ENCODE measurements around the gene IKBKG.
"Not testable (repeated sequence)": the region's sequence is repeated elsewhere in the genome, so short reads cannot be mapped to it uniquely, and the experiment has no call there.

The IKBKG gene

GRCh38 chrX:154547245-154548027, at the start of gene IKBKG:
TSS of gene IKBKG (plus strand) at chrX:154547620. CDS start at chrX:154552003, 4,383 bp downstream.
- peak; percentile 94 for DNase-seq (ENCODE audit: low spot score)

- not testable (repeated sequence) for DNase-seq (ENCODE audit: low spot score)
Measured at GRCh38 chrX:154501423-154501822, 46.0 kb upstream of the IKBKG start.

GRCh38 chrX:154502098-154502497, 45.3 kb upstream of the IKBKG start:
- no peak for DNase-seq (ENCODE audit: low spot score)

- DNase-seq (ENCODE audit: low spot score): no peak
Measured at GRCh38 chrX:154502989-154503388, 44.4 kb upstream of the IKBKG start.

GRCh38 chrX:154505734-154506133, 41.7 kb upstream of the IKBKG start:
- no peak for DNase-seq (ENCODE audit: low spot score)

GRCh38 chrX:154506483-154507332, 40.7 kb upstream of the IKBKG start:
- no peak for DNase-seq (ENCODE audit: low spot score)

- no peak for DNase-seq (ENCODE audit: low spot score)
Measured at GRCh38 chrX:154507673-154508383, 39.6 kb upstream of the IKBKG start.

- DNase-seq (ENCODE audit: low spot score): no peak
Measured at GRCh38 chrX:154508384-154508745, 39.1 kb upstream of the IKBKG start.

- DNase-seq (ENCODE audit: low spot score): no peak
Measured at GRCh38 chrX:154509455-154509854, 38.0 kb upstream of the IKBKG start.

GRCh38 chrX:154511761-154512160, 35.7 kb upstream of the IKBKG start:
- DNase-seq (ENCODE audit: low spot score): no peak

- DNase-seq (ENCODE audit: low spot score): no peak
Measured at GRCh38 chrX:154512879-154513553, 34.4 kb upstream of the IKBKG start.

GRCh38 chrX:154513716-154514115, 33.7 kb upstream of the IKBKG start:
- DNase-seq (ENCODE audit: low spot score): no peak

GRCh38 chrX:154515090-154515965, 32.1 kb upstream of the IKBKG start:
- DNase-seq (ENCODE audit: low spot score): peak; percentile 50

GRCh38 chrX:154515966-154516655, 31.3 kb upstream of the IKBKG start, which contains the start of gene FAM3A:
TSS of gene FAM3A (minus strand) at chrX:154516232. CDS start at chrX:154515772, 460 bp downstream.
- peak; percentile 93 for DNase-seq (ENCODE audit: low spot score)

- DNase-seq (ENCODE audit: low spot score): no peak
Measured at GRCh38 chrX:154516656-154517100, 30.7 kb upstream of the IKBKG start.

- DNase-seq (ENCODE audit: low spot score): no peak
Measured at GRCh38 chrX:154517101-154517781, 30.2 kb upstream of the IKBKG start.

GRCh38 chrX:154519389-154519788, 28.0 kb upstream of the IKBKG start:
- DNase-seq (ENCODE audit: low spot score): no peak

- DNase-seq (ENCODE audit: low spot score): no peak
Measured at GRCh38 chrX:154525606-154526490, 21.6 kb upstream of the IKBKG start.
